Astrocyte (in vitro differentiated cells and primary cell): ENCODE measurements around the gene CHCHD3. TPM values are rescaled to one million over a fixed set of nuclear protein-coding genes. Genes with fewer than 3 reads are reported as not detected.

Experiments
- DNase-seq: peaks from one replicate; pipeline ENCODE4 v3.0.0-alpha.2; 2010; ENCODE audit warnings: low read depth
- FAIRE-seq: peaks from 2 replicates; lab custom pipeline; 2011; peaks lifted over from hg19 to GRCh38; lab: Jason Lieb, UNC
- H2AFZ ChIP-seq: 2 replicates; pipeline ENCODE4 v1.6.0; 2012; ENCODE audit warnings: low read depth, low read length, inconsistent platforms
- H3K27ac ChIP-seq: 2 replicates; pipeline ENCODE4 v1.5.1; 2011; ENCODE audit warnings: low read depth, low read length, inconsistent platforms
- H3K27me3 ChIP-seq: 2 replicates; pipeline ENCODE4 v1.6.0; 2011; ENCODE audit warnings: low read length, inconsistent platforms; ENCODE audit not compliant: insufficient read depth
- H3K36me3 ChIP-seq: 2 replicates; pipeline ENCODE4 v1.5.1; 2011; ENCODE audit warnings: low read length, inconsistent platforms; ENCODE audit not compliant: insufficient read depth
- H3K4me1 ChIP-seq: 2 replicates; pipeline ENCODE4 v1.5.1; 2011; ENCODE audit warnings: low read length, inconsistent platforms; ENCODE audit not compliant: insufficient read depth
- H3K4me2 ChIP-seq: 2 replicates; pipeline ENCODE4 v1.6.0; 2012; ENCODE audit warnings: low read length, inconsistent platforms
- H3K4me3 ChIP-seq: 2 replicates; pipeline ENCODE4 v1.5.1; 2011; ENCODE audit warnings: low read depth, mild to moderate bottlenecking, low read length, inconsistent platforms; ENCODE audit not compliant: insufficient read depth
- H3K79me2 ChIP-seq: 2 replicates; pipeline ENCODE4 v1.6.0; 2012; ENCODE audit warnings: mild to moderate bottlenecking, low read length, inconsistent platforms; ENCODE audit not compliant: insufficient read depth
- H3K9ac ChIP-seq: 2 replicates; pipeline ENCODE4 v1.6.0; 2012; ENCODE audit warnings: mild to moderate bottlenecking, low read length, inconsistent platforms
- H3K9me3 ChIP-seq: 2 replicates; pipeline ENCODE4 v1.5.1; 2012; ENCODE audit warnings: low read depth, mild to moderate bottlenecking, low read length, inconsistent platforms; ENCODE audit not compliant: insufficient read depth
- H4K20me1 ChIP-seq: 2 replicates; pipeline ENCODE4 v1.6.0; 2012; ENCODE audit warnings: low read length, inconsistent platforms; ENCODE audit not compliant: insufficient read depth
- H3K27ac Mint-ChIP-seq: one replicate; pipeline ENCODE4 v1.8.0; 2021; ENCODE audit warnings: mild to moderate bottlenecking, mixed read lengths; ENCODE audit not compliant: unreplicated experiment
- H3K27me3 Mint-ChIP-seq: one replicate; pipeline ENCODE4 v1.8.0; 2021; ENCODE audit warnings: low read depth, mixed read lengths; ENCODE audit not compliant: unreplicated experiment
- H3K36me3 Mint-ChIP-seq: one replicate; pipeline ENCODE4 v1.8.0; 2021; ENCODE audit warnings: low read depth, mixed read lengths; ENCODE audit not compliant: unreplicated experiment
- H3K4me1 Mint-ChIP-seq: one replicate; pipeline ENCODE4 v1.8.0; 2021; ENCODE audit warnings: low read depth, mixed read lengths; ENCODE audit not compliant: unreplicated experiment
- H3K4me3 Mint-ChIP-seq: one replicate; pipeline ENCODE4 v1.8.0; 2021; ENCODE audit warnings: mild to moderate bottlenecking, moderate library complexity, mixed read lengths; ENCODE audit not compliant: unreplicated experiment
- H3K9me3 Mint-ChIP-seq: one replicate; pipeline ENCODE4 v1.8.0; 2021; ENCODE audit warnings: mild to moderate bottlenecking, mixed read lengths; ENCODE audit not compliant: unreplicated experiment
- CTCF ChIP-seq: IDR thresholded peaks from 2 replicates; pipeline ENCODE4 v1.5.1; 2011; ENCODE audit warnings: low read depth, mild to moderate bottlenecking, inconsistent platforms, low read length, moderate library complexity; ENCODE audit not compliant: insufficient read depth
- EZH2 ChIP-seq: IDR thresholded peaks from 2 replicates; pipeline ENCODE4 v1.6.1; 2012; ENCODE audit warnings: mild to moderate bottlenecking, low read length, inconsistent platforms; ENCODE audit not compliant: insufficient read depth
- total RNA-seq: library from RNA; stranded (reverse); gene quantifications from 2 replicates; pipeline ENCODE4 v1.2.1, GENCODE V29; 2021

The CHCHD3 gene
- total RNA-seq, 1 donor from 2014 or later: 63.1 TPM

- Histone ChIP-seq H3K9ac (no peak overlapping the region), H3K27ac (no peak overlapping the region), H2AFZ (no peak overlapping the region), H3K4me1 (peaks cover 38% of the 10 kb centered on the region), H3K79me2 (peaks cover 69% of the 10 kb centered on the region), H3K4me3 (no peak overlapping the region), H3K4me2 (no peak overlapping the region), H3K9me3 (no peaks in the 10 kb centered on the region), H3K27me3 (no peaks in the 10 kb centered on the region), H3K36me3 (no peaks in the 10 kb centered on the region), H4K20me1 (peaks cover 30% of the 10 kb centered on the region)
- no peak for FAIRE-seq
- no peak overlapping the region for H3K27ac Mint-ChIP-seq
- peaks cover 26% of the 10 kb centered on the region for H3K4me1 Mint-ChIP-seq
- no peaks in the 10 kb centered on the region for H3K9me3 Mint-ChIP-seq
- no peak for DNase-seq
- no peaks in the 10 kb centered on the region for H3K27me3 Mint-ChIP-seq
- no peak overlapping the region for H3K4me3 Mint-ChIP-seq
- H3K36me3 Mint-ChIP-seq: peaks cover 5% of the 10 kb centered on the region
- TF ChIP-seq EZH2: no peak
- no peak for TF ChIP-seq CTCF
These were observed 31.5 kb downstream of the CHCHD3 start for GRCh38 chr7:133050200-133050995.

GRCh38 chr7:133048589-133048988 is 33.3 kb downstream of the CHCHD3 start:
- Histone ChIP-seq H4K20me1 (peaks cover 34% of the 10 kb centered on the region), H3K9me3 (no peaks in the 10 kb centered on the region), H3K36me3 (no peaks in the 10 kb centered on the region), H3K4me1 (peaks cover 26% of the 10 kb centered on the region), H3K27me3 (no peaks in the 10 kb centered on the region), H3K4me2 (no peak overlapping the region), H2AFZ (no peak overlapping the region), H3K4me3 (no peak overlapping the region), H3K27ac (no peak overlapping the region), H3K79me2 (peaks cover 71% of the 10 kb centered on the region), H3K9ac (no peak overlapping the region)
- Mint-ChIP-seq H3K4me1 (peaks cover 20% of the 10 kb centered on the region), H3K27me3 (no peaks in the 10 kb centered on the region), H3K36me3 (peaks cover 5% of the 10 kb centered on the region), H3K27ac (no peak overlapping the region), H3K4me3 (no peak overlapping the region), H3K9me3 (no peaks in the 10 kb centered on the region)
- FAIRE-seq: no peak
- DNase-seq: no peak
- TF ChIP-seq EZH2 (no peak), CTCF (no peak)

- H3K4me3 ChIP-seq: no peak overlapping the region
- H3K9me3 Mint-ChIP-seq: no peaks in the 10 kb centered on the region
- peaks cover 7% of the 10 kb centered on the region for H3K36me3 Mint-ChIP-seq
- H3K9me3 ChIP-seq: no peaks in the 10 kb centered on the region
- no peaks in the 10 kb centered on the region for H3K27me3 Mint-ChIP-seq
- no peak overlapping the region for H3K4me2 ChIP-seq
- no peak overlapping the region for H3K9ac ChIP-seq
- no peaks in the 10 kb centered on the region for H3K27me3 ChIP-seq
- no peaks in the 10 kb centered on the region for H3K36me3 ChIP-seq
- H3K4me1 Mint-ChIP-seq: peaks cover 8% of the 10 kb centered on the region
- H4K20me1 ChIP-seq: peaks cover 35% of the 10 kb centered on the region
- no peak overlapping the region for H3K27ac Mint-ChIP-seq
- no peak for FAIRE-seq
- no peak for DNase-seq
- H3K4me3 Mint-ChIP-seq: no peak overlapping the region
- no peak overlapping the region for H3K27ac ChIP-seq
- peaks cover 71% of the 10 kb centered on the region for H3K79me2 ChIP-seq
- H3K4me1 ChIP-seq: peaks cover 15% of the 10 kb centered on the region
- no peak overlapping the region for H2AFZ ChIP-seq
- TF ChIP-seq EZH2: no peak
- no peak for TF ChIP-seq CTCF
These were observed 34.6 kb downstream of the CHCHD3 start for GRCh38 chr7:133047321-133047720.
